Calu3 (cell line): ENCODE measurements around the gene ORAI3. TPM values are rescaled to one million over a fixed set of nuclear protein-coding genes. Genes with fewer than 3 reads are reported as not detected.

Experiments used
- BruUV-seq: library from RNA; stranded (reverse); fragments of 400-500 nt; replicated peaks from 2 replicates; lab custom pipeline; 2021; lab: Mats Ljungman, UMichigan
- CTCF ChIA-PET: fragments of 300-600 bp; sonication (Branson Sonifier 250); formaldehyde crosslinking; loops from one replicate; lab custom pipeline; 2022; ENCODE audit warnings: antibody characterized with exemption; lab: Charles Lee
- DNase-seq: peaks from one replicate; pipeline ENCODE4 v3.0.0; 2022
- H3K27ac Mint-ChIP-seq: one replicate; pipeline ENCODE4 v1.8.0; 2022; ENCODE audit warnings: mixed read lengths; ENCODE audit not compliant: unreplicated experiment
- H3K27me3 Mint-ChIP-seq: one replicate; pipeline ENCODE4 v1.8.0; 2022; ENCODE audit warnings: mixed read lengths; ENCODE audit not compliant: unreplicated experiment
- H3K36me3 Mint-ChIP-seq: one replicate; pipeline ENCODE4 v1.8.0; 2022; ENCODE audit warnings: mild to moderate bottlenecking, moderate library complexity, mixed read lengths; ENCODE audit not compliant: insufficient read depth, unreplicated experiment
- H3K4me1 Mint-ChIP-seq: one replicate; pipeline ENCODE4 v1.8.0; 2022; ENCODE audit warnings: mild to moderate bottlenecking, low read depth, mixed read lengths; ENCODE audit not compliant: unreplicated experiment
- H3K4me3 Mint-ChIP-seq: one replicate; pipeline ENCODE4 v1.8.0; 2022; ENCODE audit warnings: mild to moderate bottlenecking, low read depth, moderate library complexity, mixed read lengths; ENCODE audit not compliant: unreplicated experiment
- H3K9me3 Mint-ChIP-seq: one replicate; pipeline ENCODE4 v1.8.0; 2022; ENCODE audit warnings: low read depth, mixed read lengths; ENCODE audit not compliant: unreplicated experiment
- intact Hi-C: fragments of 100-400 bp; cut with micrococcal nuclease; formaldehyde crosslinking; loops from one replicate; pipeline ENCODE4 v1.10.0; 2022; ENCODE audit not compliant: unreplicated experiment
- total RNA-seq: library from RNA; stranded (reverse); gene quantifications from 2 replicates; pipeline ENCODE4 v1.2.3, GENCODE V29; 2022
- TF ChIP-seq, protein P1 (sequence below): fragments of 200-600 bp; IDR thresholded peaks from one replicate; pipeline ENCODE4 v1.8.0; 2022; ENCODE audit warnings: antibody characterized with exemption; ENCODE audit not compliant: unreplicated experiment

Gene ORAI3
- total RNA-seq, 1 experiment from 2014 or later, result 14.7 TPM

DNA sequence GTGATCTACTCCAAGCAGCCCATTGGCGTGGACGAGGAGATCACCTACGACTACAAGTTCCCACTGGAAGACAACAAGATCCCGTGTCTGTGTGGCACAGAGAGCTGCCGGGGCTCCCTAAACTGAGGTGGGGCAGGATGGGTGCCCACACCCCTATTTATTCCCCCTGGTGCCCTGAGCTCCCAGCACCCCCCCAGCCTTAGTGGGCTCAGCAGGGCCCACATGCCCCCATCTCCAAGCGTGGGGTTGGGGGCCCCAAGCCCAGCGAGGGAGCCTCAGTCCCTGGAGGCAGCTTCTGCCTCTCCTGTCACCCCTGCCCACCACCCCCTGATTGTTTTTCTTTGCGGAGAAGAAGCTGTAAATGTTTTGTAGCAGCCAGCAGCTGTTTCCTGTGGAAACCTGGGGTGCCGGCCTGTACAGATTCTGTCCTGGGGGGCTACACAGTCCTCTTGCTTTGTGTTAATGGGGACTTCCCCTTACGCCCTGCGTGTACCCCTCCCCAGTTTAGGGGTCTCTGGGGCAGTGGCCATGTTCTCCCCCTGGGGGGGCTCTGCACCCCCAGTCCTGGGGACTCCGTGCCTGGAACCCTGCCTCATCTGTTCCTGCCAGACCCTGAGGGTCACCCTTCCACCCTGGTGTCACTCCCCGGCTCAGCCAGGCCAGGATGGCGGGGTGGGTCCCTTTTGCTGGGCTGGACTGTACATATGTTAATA, 35.2 kb downstream of the ORAI3 start:
- Mint-ChIP-seq H3K9me3 (no peaks in the 10 kb centered on the region), H3K36me3 (peaks cover 59% of the 10 kb centered on the region), H3K27ac (no peak overlapping the region), H3K4me1 (no peaks in the 10 kb centered on the region), H3K4me3 (peak overlapping the region; percentile 87), H3K27me3 (no peaks in the 10 kb centered on the region)
- intact Hi-C loops, result loop anchor here (2.0 to 10.0 kb wide), 3 partner anchors 311 to 885 kb away; no protein-coding TSS in a partner anchor
- CTCF ChIA-PET, result interaction anchor here (1.0 to 2.4 kb wide), 16 partner anchors 23 to 884 kb away, joined by 3 to 22 read pairs (median 8); partner anchors contain the start of genes VKORC1, ZNF646 and ZNF668
- TF ChIP-seq, protein P1, sequence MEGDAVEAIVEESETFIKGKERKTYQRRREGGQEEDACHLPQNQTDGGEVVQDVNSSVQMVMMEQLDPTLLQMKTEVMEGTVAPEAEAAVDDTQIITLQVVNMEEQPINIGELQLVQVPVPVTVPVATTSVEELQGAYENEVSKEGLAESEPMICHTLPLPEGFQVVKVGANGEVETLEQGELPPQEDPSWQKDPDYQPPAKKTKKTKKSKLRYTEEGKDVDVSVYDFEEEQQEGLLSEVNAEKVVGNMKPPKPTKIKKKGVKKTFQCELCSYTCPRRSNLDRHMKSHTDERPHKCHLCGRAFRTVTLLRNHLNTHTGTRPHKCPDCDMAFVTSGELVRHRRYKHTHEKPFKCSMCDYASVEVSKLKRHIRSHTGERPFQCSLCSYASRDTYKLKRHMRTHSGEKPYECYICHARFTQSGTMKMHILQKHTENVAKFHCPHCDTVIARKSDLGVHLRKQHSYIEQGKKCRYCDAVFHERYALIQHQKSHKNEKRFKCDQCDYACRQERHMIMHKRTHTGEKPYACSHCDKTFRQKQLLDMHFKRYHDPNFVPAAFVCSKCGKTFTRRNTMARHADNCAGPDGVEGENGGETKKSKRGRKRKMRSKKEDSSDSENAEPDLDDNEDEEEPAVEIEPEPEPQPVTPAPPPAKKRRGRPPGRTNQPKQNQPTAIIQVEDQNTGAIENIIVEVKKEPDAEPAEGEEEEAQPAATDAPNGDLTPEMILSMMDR, result no peak
- DNase-seq, result no peak
- BruUV-seq, result no TSS peak

DNA sequence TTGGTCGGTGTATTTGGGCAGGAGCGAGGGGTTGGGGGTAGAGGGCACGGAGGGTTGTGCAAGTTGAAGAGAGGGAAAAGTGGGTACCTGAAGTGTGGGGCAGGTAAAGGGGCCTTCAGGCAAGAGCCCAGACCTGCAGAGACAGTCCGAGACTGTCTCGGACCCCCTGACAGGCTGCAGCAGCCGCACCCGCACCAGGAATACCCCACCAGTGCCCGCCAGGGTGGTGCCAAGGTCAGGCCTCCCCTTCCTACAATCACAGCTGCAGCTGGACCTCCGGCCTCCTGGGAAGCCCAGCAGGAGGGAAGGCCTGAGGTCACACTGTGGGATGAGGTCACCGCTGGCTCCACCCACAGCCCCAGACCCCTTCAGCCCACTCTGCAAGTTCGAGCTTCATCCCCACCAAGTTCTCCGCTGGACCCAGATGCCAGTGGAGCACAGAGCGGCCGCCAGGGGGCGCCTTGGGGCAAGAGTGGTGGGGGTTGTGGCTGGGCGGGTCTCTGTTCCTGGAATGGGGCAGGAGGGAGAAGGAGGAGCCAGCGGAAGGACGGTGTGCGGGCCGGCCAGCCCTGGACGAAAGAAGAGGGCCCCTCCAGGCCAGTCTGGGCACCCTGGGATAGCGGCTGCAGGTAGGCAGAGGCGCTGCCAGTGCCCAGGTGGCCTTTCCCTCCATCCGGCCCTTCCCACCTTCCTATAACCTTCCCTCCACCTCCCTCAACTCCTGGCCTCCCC, 36.0 kb downstream of the ORAI3 start, which contains the start of gene HSD3B7:
HSD3B7 (plus strand) TSS at position 539 of the 732 bp plus-strand sequence. CDS start 452 bp downstream, outside the sequence.
- H3K4me1 Mint-ChIP-seq, result no peaks in the 10 kb centered on the region
- H3K27me3 Mint-ChIP-seq, result no peaks in the 10 kb centered on the region
- H3K9me3 Mint-ChIP-seq, result no peaks in the 10 kb centered on the region
- peak; percentile 97 for DNase-seq
- CTCF ChIA-PET, result interaction anchor here (0.8 to 2.4 kb wide), 28 partner anchors 9 to 884 kb away, joined by 3 to 22 read pairs (median 4); partner anchors contain the start of genes FUS, KAT8, PRSS8 and STX4
- TF ChIP-seq, protein P1, result peak; percentile 92
- BruUV-seq, result no TSS peak
- intact Hi-C loops, result loop anchor here (1.0 to 10.0 kb wide), 9 partner anchors 47 to 884 kb away; partner anchors contain the start of genes STX4, VKORC1, ZNF646 and ZNF668
- peak within 1 kb of the TSS; percentile 71 for H3K27ac Mint-ChIP-seq
- H3K36me3 Mint-ChIP-seq, result peaks cover 57% of the 10 kb centered on the region
- peak within 1 kb of the TSS; percentile 87 for H3K4me3 Mint-ChIP-seq

DNA sequence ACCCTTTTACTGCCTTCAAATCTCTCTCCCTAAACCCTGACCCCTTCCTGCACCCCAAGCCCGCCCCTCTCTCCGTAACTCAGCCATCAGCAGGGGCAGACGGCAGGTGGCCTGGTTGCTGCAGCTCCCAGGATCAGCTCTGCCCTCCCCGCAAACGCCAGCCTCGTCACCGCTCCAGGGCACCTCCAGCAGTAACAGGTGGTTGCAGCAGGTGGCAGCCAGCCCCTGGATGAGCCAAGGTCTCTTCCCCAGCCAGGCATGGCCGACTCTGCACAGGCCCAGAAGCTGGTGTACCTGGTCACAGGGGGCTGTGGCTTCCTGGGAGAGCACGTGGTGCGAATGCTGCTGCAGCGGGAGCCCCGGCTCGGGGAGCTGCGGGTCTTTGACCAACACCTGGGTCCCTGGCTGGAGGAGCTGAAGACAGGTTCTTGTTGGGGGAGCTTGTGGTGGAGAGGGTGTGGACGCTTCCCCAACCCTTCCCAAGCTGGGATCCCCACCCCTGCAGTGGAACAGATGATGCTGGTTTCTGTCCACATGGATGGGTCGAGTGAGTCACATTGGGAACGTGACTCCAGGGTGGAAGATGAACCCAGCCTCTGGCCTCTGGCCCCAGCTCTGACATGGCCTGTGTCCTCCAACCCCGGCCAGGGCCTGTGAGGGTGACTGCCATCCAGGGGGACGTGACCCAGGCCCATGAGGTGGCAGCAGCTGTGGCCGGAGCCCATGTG, 36.7 kb downstream of the ORAI3 start:
- Mint-ChIP-seq H3K4me1 (no peaks in the 10 kb centered on the region), H3K27ac (peak overlapping the region; percentile 71), H3K4me3 (peak overlapping the region; percentile 87), H3K9me3 (no peaks in the 10 kb centered on the region), H3K36me3 (peaks cover 50% of the 10 kb centered on the region), H3K27me3 (no peaks in the 10 kb centered on the region)
- BruUV-seq, result no TSS peak
- CTCF ChIA-PET, result interaction anchor here (0.6 to 2.4 kb wide), 31 partner anchors 8 to 888 kb away, joined by 3 to 22 read pairs (median 4); partner anchors contain the start of genes FUS, KAT8, PRSS8 and STX4
- TF ChIP-seq, protein P1, result no peak
- DNase-seq, result peak; percentile 91
- intact Hi-C loops, result loop anchor here (1.0 to 10.0 kb wide), 9 partner anchors 47 to 883 kb away; partner anchors contain the start of genes STX4, VKORC1, ZNF646 and ZNF668
